Suprapubic skin (tissue), 4 donors: Measurements from ENCODE around the gene MYO7B.

ENCODE experiments used
- CTCF ChIP-seq, 2 donors: fragments of 200-600 bp in 1 of 2; fragments of 450-650 bp in 1 of 2; sonication (generic) in 1 of 2; IDR thresholded peaks; one replicate each; pipeline ENCODE4 v1.5.1; 2016 to 2019; ENCODE audit warnings: antibody characterized with exemption in 2 of 2, mild to moderate bottlenecking in 1 of 2, moderate library complexity in 1 of 2
- EP300 ChIP-seq: sonication (generic); formaldehyde crosslinking; IDR thresholded peaks from one replicate; pipeline ENCODE4 v1.6.1; 2017; ENCODE audit warnings: antibody characterized with exemption
- POLR2A ChIP-seq, 2 donors: fragments of 450-650 bp; IDR thresholded peaks; one replicate each; pipeline ENCODE4 v1.6.1; 2017; ENCODE audit warnings: antibody characterized with exemption in 2 of 2, mild to moderate bottlenecking in 2 of 2, moderate library complexity in 2 of 2
- POLR2AphosphoS5 ChIP-seq, 3 donors: sonication (generic); formaldehyde crosslinking; IDR thresholded peaks; one replicate each; pipeline ENCODE4 v1.6.1; 2017; ENCODE audit warnings: antibody characterized with exemption in 3 of 3

- TF ChIP-seq CTCF (IDR thresholded peaks at IDR 0.05) = no peak
- no peak for TF ChIP-seq POLR2A (IDR thresholded peaks at IDR 0.05)
- TF ChIP-seq EP300 = no peak
- TF ChIP-seq POLR2AphosphoS5 (IDR thresholded peaks at IDR 0.05) = no peak
Measured at GRCh38 chr2:127624756-127625571, 89.5 kb downstream of the MYO7B start.
